GM23248 (cell line): ENCODE measurements around the gene ANLN.
"Not testable (repeated sequence)": the region's sequence is repeated elsewhere in the genome, so short reads cannot be mapped to it uniquely, and the experiment has no call there.

Experiments used
- EZH2 ChIP-seq: fragments of 200-600 bp; sonication (generic); IDR thresholded peaks from 2 replicates; pipeline ENCODE4 v1.6.1; 2018; ENCODE audit warnings: antibody characterized with exemption, mild to moderate bottlenecking; ENCODE audit not compliant: insufficient read depth, poor library complexity, severe bottlenecking
- EZH2phosphoT487 ChIP-seq: fragments of 200-600 bp; sonication (generic); IDR thresholded peaks from 2 replicates; pipeline ENCODE4 v1.6.1; 2018; ENCODE audit warnings: antibody characterized with exemption, moderate library complexity, mild to moderate bottlenecking, low read depth; ENCODE audit not compliant: insufficient read depth

DNA sequence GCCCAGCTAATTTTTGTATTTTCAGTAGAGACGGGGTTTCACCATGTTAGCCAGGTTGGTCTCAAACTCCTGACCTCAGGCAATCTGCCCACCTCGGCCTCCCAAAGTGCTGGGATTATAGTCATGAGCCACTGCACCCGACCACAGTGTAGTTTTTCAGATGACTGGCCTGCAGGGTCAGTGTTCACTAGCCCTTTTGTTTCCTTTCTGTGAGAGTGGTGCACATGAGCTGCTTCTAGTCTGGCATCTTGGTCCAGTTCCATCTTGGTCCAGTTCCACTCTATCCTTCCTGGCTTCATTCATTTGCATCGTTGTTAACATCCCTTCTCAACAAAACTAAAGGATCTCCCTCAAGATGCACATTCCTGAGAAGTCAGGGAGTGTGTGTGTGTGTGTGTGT is 94.2 kb downstream of the ANLN start:
- TF ChIP-seq EZH2phosphoT487, EZH2: not testable (repeated sequence)
